LHCN-M2 (cell line): Measurements from ENCODE around the gene CCDC141. TPM values are rescaled to one million over a fixed set of nuclear protein-coding genes. Genes with fewer than 3 reads are reported as not detected.

ENCODE experiments used
- DNase-seq: peaks from one replicate; pipeline ENCODE4 v3.0.0-alpha.2; 2012; ENCODE audit warnings: low read depth
- total RNA-seq: library from RNA; depleted of rRNA; stranded (reverse); fragments of >200 nt; gene quantifications from 2 replicates; pipeline ENCODE4 v1.2.3, GENCODE V29; 2014

The CCDC141 gene
- total RNA-seq, 1 experiment from 2014 or later = 3.7 TPM

- DNase-seq = peak; percentile 67
These were observed 179.2 kb downstream of the CCDC141 start for GRCh38 chr2:178870703-178871102.

DNA sequence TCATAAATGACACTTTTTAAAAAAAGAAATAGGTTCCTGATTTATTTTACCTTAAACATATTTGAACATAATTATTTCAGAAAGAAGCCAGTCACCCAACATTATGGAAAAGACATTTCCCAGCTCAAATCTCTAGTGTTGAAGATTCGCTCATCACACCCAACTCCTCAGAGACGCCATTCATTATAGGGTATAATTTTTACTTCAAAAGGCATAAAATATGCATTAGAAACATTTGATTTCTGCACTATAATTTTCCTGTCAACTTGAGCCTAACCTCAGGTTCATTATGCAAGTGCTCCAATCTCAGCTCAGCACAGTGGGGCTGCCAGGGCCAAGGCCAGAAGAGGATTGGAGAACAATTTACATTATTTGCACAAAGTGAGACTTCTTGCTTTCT, 183.9 kb downstream of the CCDC141 start:
- DNase-seq = no peak

DNA sequence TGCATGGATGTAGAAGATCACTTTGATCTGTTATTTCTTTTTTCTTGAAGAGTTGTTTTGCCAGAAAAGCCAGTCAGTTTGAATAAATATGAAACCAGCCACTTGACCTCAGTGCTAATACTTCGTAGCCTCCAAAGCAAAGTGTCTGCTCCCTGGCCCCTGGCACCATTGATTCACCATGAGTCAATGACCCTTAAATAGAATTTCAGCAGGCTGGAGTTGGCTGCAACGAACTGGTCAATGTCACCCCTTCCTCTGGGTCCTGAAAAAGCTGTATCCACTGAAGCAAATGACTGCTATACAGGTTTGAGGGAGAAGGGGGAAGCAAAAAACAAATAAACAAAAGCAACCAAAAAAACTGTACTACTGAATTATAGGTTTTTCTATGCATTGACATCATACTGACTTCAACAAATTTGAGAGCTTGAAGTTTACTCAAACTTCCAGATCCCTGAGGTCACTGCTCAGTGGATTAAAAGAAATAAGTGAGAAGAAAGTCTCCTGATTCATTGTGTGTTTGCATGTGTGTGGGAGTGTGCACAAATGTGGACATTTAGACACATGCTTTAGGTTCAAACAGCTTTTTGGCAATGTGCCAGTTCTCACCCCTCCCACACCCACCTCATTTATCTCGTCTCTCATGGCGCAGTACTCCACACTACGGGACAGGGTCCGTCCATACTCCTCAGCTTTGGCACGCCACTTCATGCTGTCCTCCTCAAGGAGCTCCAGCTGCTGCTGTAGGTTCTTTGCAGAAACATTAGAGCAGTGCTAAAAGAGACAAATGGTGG, 184.6 kb downstream of the CCDC141 start:
- peak; percentile 85 for DNase-seq

DNA sequence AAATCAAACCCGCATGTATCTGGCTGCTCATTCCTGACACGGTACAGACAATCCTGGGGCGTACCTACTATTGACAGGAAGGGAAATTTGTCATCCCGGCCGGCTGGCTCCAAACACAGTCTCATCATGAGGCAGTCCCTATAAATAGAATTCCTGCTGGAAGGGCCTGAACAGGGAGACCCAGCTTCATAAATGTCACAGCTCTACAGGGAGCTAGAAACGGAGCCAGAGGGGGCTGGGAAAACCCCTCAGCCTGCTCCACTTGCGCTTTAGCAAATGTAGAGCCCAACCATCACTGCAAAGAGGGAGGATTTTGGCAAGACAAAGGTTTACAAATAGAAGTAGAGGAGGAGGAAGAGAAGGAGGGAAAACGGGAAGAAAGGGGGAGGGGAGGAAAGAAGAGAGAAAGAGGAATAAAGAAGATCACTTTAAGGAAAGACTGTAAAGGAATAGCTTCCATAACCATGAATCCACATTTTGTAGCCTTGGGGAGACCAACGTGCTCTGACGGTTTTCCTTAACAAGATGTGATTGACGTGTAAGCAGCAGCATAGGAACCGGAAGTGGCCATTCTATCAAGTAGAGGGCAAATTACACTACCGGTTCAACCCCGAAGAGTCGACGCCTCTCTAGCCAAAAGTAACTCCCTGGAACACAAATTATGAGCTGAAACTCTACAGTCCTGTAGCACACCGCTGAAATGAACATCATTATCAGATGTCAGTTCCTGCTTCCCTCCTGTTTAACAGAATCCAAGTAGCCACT, 185.9 kb downstream of the CCDC141 start:
- DNase-seq = peak; percentile 80

- DNase-seq = no peak
These were observed 186.6 kb downstream of the CCDC141 start for GRCh38 chr2:178863130-178863855.

DNA sequence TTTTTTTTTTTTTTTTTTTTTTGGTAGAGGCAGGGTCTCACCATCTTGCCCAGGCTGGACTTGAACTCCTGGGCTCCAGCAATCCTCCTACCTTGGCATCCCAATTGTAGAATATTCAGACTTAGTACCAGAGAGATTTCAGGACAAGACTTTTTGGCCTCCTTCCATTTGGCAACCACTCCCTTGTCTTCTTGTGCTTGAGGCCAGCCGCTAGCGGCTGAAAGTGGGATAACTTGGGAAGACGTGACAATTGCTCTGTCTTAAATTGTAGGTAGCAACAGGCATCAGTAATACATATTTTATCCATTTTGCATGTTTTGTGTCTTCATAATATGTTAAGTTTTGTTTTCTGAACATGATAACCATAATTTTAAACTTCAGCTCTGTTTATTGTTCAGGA, 189.4 kb downstream of the CCDC141 start:
- no peak for DNase-seq

- no peak for DNase-seq
These were observed 190.2 kb downstream of the CCDC141 start for GRCh38 chr2:178859730-178860129.

DNA sequence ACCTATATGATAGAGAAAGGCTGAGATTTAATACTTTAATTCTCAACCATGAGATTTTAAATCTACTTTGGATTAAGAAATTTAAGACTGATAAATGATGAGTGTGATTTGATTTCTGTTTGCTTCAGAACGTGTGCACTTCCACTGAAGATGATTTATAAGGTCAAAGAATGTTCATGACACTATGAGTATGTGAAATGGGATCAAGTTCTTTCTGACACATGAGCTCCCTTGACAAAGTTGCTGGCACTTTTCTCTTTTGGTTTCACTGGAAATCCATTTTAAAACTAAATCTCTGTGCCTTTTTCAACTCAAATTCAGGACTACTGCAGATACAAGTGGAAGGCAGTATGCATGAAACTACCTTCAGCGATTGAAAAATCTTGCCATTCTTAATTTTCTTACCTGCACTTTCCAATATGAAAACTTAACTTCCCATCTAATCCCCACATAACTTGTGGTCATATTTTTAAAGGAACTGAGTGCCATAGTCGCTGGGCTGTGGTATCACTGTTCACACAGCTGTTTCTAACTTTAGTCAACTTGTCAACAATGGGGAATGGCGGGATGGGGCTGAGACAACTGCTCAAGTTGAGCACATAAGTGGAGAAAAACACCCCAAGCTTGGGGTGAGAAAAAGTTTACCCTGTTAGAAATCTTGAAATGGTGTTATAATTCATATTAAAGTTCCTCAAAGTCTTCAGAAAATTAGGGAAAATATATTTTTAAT, 190.9 kb downstream of the CCDC141 start:
- peak; percentile 93 for DNase-seq

GRCh38 chr2:178855151-178855550, 194.8 kb downstream of the CCDC141 start:
- DNase-seq = no peak

GRCh38 chr2:178848335-178848734, 201.6 kb downstream of the CCDC141 start:
- DNase-seq = no peak

GRCh38 chr2:178846458-178846802, 203.5 kb downstream of the CCDC141 start:
- DNase-seq = no peak

DNA sequence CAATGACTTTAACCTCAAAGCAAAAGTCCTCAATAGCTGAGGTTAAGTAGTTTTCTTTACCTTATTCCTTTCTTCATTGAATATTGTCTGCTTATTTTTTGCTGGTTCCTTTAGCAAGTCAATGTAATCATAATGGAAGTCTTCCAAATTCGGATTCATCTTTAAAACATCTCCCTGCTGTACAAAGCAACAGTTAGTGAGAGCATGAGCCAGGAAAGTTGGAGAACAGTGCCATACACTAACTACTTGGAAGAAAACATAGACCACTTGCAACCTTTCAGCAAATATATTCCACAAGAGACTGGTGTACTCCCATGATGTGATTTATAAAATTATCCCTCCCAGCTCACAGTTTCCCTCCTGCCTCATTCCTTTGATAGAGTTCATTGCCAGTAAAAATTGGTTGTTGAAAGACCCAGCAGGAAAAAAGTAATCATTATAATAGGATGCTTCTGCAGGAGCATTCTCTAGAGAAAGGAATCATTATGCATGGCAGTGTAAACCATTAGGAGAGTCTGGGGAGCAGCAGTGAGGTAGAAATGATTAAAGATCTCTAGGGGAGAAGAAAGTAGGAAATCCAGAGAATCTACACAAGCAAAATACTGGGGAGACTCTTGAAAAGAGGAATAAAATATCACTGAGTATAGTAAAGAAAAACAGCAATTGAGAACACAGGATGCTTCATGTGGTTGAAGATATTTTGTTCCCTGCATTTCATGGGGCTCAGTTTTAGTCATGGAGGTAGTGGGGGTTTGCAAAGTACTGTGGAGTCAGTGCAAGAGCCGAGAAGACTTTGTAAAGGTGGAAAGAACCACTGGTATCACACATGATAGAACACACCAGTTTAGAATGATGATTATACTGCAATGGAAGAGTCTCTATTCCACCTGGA, 204.1 kb downstream of the CCDC141 start:
- no peak for DNase-seq

DNA sequence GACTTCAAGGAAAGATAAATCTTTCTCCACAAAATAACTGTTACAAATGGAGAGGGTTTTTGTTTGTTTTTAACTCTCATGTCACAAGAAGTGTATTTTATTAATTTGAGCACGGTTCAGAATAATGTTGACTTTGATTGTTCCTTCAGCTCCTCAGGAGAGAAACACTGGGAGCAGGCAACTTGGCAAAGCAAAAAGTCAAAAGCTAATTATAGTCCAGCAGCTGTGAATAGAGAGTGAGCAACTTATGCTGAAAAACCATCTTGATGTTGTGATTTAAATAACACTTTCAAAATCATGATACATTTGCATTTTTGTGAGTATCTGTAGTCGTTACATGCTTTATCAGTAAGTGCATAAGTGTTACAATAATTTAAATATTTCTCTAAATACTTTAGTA, 205.2 kb downstream of the CCDC141 start:
- no peak for DNase-seq

DNA sequence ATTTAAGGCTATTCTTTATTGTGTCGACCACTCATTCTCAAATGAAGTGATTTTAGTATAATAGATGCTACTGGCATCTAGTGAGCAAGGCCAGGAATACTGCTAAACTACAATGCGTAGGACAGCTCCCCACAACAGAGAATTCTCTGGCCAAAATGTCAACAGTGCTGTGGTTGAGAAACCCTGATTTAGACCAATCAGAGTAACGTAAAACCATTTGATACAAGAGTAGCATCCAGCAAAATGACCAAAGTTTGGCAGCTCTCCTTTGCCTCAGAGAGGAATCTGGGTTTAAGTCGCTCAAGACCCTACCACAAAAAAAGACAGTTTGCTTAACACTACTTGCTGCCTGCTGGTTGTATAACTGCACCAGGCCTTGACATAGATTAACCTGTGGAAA, 205.7 kb downstream of the CCDC141 start:
- peak; percentile 44 for DNase-seq

GRCh38 chr2:178843697-178844096, 206.2 kb downstream of the CCDC141 start:
- no peak for DNase-seq

GRCh38 chr2:178836807-178837206, 213.1 kb downstream of the CCDC141 start:
- no peak for DNase-seq

- no peak for DNase-seq
These were observed 215.9 kb downstream of the CCDC141 start for GRCh38 chr2:178834086-178834485.

- no peak for DNase-seq
These were observed 216.6 kb downstream of the CCDC141 start for GRCh38 chr2:178833382-178833781.

- no peak for DNase-seq
These were observed 219.5 kb downstream of the CCDC141 start for GRCh38 chr2:178830451-178830850.

DNA sequence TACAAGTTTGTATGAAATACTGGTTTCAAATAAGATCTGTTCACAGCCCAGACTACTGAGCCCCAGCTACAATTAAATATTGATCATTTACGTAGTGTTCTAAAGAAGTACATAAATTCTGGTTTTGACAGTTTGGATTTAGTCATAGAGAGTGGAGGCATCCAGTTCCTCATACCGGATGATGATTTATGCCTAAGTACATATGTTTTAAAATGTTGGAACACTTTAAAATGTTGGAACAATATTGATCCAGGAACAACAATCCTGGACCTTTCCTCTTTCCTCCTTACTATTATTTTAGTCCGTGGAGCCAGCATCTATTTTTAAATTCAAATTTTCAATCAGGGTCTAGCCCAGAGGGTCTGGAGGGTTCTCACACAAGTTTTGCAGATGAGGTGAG, 220.0 kb downstream of the CCDC141 start:
- DNase-seq = no peak
